ENCODE results near the gene SPINK2. TPM values are rescaled to one million over a fixed set of nuclear protein-coding genes. Genes with fewer than 3 reads are reported as not detected.

The SPINK2 gene
- total RNA-seq, 1 donor from 2014 or later: not detected

GRCh38 chr4:56843421-56843899, 22.0 kb upstream of the SPINK2 start:
- H3K4me1 Mint-ChIP-seq: peaks cover 9% of the 10 kb centered on the region
- H3K9me3 Mint-ChIP-seq: no peaks in the 10 kb centered on the region
- TF ChIP-seq, protein P1, sequence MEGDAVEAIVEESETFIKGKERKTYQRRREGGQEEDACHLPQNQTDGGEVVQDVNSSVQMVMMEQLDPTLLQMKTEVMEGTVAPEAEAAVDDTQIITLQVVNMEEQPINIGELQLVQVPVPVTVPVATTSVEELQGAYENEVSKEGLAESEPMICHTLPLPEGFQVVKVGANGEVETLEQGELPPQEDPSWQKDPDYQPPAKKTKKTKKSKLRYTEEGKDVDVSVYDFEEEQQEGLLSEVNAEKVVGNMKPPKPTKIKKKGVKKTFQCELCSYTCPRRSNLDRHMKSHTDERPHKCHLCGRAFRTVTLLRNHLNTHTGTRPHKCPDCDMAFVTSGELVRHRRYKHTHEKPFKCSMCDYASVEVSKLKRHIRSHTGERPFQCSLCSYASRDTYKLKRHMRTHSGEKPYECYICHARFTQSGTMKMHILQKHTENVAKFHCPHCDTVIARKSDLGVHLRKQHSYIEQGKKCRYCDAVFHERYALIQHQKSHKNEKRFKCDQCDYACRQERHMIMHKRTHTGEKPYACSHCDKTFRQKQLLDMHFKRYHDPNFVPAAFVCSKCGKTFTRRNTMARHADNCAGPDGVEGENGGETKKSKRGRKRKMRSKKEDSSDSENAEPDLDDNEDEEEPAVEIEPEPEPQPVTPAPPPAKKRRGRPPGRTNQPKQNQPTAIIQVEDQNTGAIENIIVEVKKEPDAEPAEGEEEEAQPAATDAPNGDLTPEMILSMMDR (conservative IDR thresholded peaks at IDR 0.05): no peak
- no peaks in the 10 kb centered on the region for H3K36me3 Mint-ChIP-seq (ENCODE audit: low read depth)
- no peak for DNase-seq (ENCODE audit: low read depth, low spot score)
- H3K27me3 Mint-ChIP-seq (ENCODE audit: low read depth): no peaks in the 10 kb centered on the region
- H3K4me3 Mint-ChIP-seq: no peak overlapping the region
- H3K27ac Mint-ChIP-seq (ENCODE audit: unreplicated experiment): no peak overlapping the region

DNA sequence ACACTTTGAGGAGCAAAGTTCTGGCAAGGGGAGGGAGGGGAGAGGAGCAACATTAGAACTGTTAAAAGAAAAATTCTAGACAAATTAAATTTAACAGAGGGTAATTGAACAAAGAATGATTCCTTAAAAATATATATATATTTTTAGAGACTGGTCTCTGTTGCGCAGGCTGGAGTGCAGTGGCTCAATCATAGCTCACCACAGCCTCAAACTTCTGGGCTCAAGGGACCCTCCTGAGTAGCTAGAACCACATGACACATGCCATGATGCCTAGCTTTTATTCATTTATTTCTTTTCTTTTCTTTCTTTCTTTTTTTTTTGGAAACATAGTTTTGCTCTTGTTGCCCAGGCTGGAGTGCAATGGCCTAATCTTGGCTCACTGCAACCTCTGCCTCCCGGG, 19.1 kb upstream of the SPINK2 start:
- Mint-ChIP-seq H3K36me3 (ENCODE audit: low read depth) (no peaks in the 10 kb centered on the region), H3K4me1 (peaks cover 14% of the 10 kb centered on the region), H3K27me3 (ENCODE audit: low read depth) (no peaks in the 10 kb centered on the region), H3K4me3 (no peak overlapping the region), H3K9me3 (no peaks in the 10 kb centered on the region), H3K27ac (ENCODE audit: unreplicated experiment) (no peak overlapping the region)
- TF ChIP-seq, protein P1 (conservative IDR thresholded peaks at IDR 0.05): no peak
- no peak for DNase-seq (ENCODE audit: low read depth, low spot score)

DNA sequence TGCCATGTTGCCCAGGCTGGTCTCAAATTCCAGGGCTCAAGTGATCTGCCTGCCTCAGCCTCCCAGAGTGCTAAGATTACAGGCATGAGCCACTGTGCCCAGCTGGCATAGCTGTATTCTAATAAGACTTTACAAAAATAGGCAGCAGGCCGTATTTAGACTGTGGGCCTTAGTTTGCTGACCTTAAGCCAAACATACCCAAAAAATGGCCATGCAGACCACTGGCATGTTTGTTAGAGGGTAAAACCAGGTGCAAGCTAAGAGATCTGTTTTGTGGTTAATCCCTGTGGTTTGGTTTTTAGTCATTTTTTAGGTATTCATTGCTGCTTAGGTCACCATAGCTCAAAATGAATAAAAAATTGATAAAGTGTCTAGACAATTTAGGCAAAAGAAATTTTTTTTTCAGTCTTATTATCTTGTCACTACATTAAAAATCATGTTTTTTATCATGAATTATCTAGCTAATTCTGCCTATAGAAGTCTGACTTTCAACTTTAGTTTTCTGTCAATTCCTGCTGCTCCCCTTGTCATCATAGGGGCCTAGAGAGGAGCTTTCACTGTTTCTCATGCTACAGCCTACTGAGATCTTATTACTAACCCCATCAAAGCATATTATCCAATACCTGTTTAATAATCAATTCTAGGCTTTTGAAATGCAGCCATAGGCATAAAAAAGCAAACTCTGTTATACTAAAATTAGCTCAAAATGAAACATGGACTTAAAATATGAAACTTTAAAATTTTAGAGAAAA, 7.5 kb upstream of the SPINK2 start:
- Mint-ChIP-seq H3K4me3 (no peak overlapping the region), H3K27me3 (ENCODE audit: low read depth) (peaks cover 13% of the 10 kb centered on the region), H3K36me3 (ENCODE audit: low read depth) (no peaks in the 10 kb centered on the region), H3K9me3 (no peaks in the 10 kb centered on the region), H3K27ac (ENCODE audit: unreplicated experiment) (no peak overlapping the region), H3K4me1 (no peaks in the 10 kb centered on the region)
- DNase-seq (ENCODE audit: low read depth, low spot score): no peak
- TF ChIP-seq, protein P1 (conservative IDR thresholded peaks at IDR 0.05): no peak

DNA sequence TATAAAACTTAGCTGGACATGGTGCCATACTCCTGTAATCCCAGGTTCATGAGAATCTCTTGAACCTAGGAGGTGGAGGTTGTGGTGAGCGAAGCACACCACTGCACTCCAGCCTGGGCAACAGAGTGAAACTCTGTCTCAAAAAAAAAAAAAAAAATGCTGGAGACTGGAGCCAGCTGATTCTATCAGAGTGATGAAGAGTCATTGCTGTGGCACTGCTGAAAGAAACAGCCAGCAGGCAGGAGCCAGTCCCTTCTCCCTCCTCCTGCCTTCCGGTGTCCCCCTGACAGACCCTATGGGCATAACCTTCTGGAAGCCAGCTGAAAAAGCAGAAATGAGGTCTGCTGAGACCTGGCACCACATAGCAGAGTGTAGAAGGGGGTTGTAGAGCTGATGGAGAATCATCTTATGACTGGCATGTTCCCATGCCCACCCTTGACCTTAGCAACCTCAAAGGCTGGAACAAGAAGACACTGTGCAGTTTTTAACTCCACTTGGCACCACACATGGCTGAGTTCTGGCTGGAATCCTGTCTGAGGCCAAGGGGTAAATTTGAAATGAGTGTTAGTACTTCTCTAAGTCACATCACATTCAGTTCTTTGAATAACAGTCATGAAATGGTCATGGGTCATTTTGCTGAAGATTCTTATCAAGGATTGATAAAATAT, 2.6 kb upstream of the SPINK2 start:
- H3K4me3 Mint-ChIP-seq: no peak overlapping the region
- no peaks in the 10 kb centered on the region for H3K9me3 Mint-ChIP-seq
- no peak for DNase-seq (ENCODE audit: low read depth, low spot score)
- H3K4me1 Mint-ChIP-seq: peaks cover 5% of the 10 kb centered on the region
- H3K27ac Mint-ChIP-seq (ENCODE audit: unreplicated experiment): no peak overlapping the region
- TF ChIP-seq, protein P1 (conservative IDR thresholded peaks at IDR 0.05): no peak
- H3K27me3 Mint-ChIP-seq (ENCODE audit: low read depth): peaks cover 62% of the 10 kb centered on the region
- H3K36me3 Mint-ChIP-seq (ENCODE audit: low read depth): no peaks in the 10 kb centered on the region

DNA sequence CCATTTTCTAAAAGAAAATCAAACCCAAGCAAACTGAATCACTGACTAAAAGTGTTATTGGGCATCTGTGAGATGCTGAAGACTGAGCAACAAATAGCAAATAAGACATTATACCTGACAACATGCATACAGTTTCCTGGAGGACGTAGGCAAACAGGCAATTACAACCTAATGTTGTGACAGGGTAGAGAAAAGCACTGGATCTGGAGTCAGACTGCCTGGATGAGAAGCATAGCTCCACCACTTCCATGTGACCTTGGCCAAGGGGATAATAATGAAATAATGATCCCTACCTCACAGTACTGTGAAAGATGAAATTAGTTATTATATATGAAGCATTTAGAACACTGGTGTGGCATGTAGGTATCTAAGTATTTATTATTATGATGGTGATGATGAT, 2.7 kb downstream of the SPINK2 start:
- Mint-ChIP-seq H3K27me3 (ENCODE audit: low read depth) (peaks cover 54% of the 10 kb centered on the region), H3K4me3 (no peak overlapping the region), H3K9me3 (no peaks in the 10 kb centered on the region), H3K27ac (ENCODE audit: unreplicated experiment) (no peak overlapping the region), H3K4me1 (peaks cover 5% of the 10 kb centered on the region), H3K36me3 (ENCODE audit: low read depth) (no peaks in the 10 kb centered on the region)
- DNase-seq (ENCODE audit: low read depth, low spot score): no peak
- TF ChIP-seq, protein P1 (conservative IDR thresholded peaks at IDR 0.05): no peak

Measured in neural crest cell (in vitro differentiated cells).